Mucosa of rectum (tissue), 2 donors: Measurements from ENCODE around the gene FBXL16.

Experiments
- H3K27ac ChIP-seq, 2 donors: one replicate each; pipeline ENCODE4 v1.7.0; 2013; ENCODE audit warnings: inconsistent platforms in 2 of 2, low read depth in 2 of 2, low read length in 2 of 2
- H3K27me3 ChIP-seq, 2 donors: one replicate each; pipeline ENCODE4 v1.7.0; 2013; ENCODE audit warnings: low read length in 2 of 2; ENCODE audit not compliant: control insufficient read depth in 2 of 2, insufficient read depth in 2 of 2
- H3K36me3 ChIP-seq, 2 donors: one replicate each; pipeline ENCODE4 v1.7.0; 2013; ENCODE audit warnings: low read length in 2 of 2; ENCODE audit not compliant: control insufficient read depth in 2 of 2, insufficient read depth in 2 of 2
- H3K4me1 ChIP-seq, 2 donors: one replicate each; pipeline ENCODE4 v1.7.0; 2013; ENCODE audit warnings: low read length in 2 of 2, mild to moderate bottlenecking in 1 of 2; ENCODE audit not compliant: control insufficient read depth in 2 of 2, insufficient read depth in 2 of 2
- H3K4me3 ChIP-seq, 2 donors: one replicate each; pipeline ENCODE4 v1.7.0; 2013; ENCODE audit warnings: low read length in 2 of 2
- H3K9ac ChIP-seq, 2 donors: one replicate each; pipeline ENCODE4 v1.7.0; 2013; ENCODE audit warnings: low read length in 2 of 2, low read depth in 1 of 2, mild to moderate bottlenecking in 1 of 2
- H3K9me3 ChIP-seq, 2 donors: one replicate each; pipeline ENCODE4 v1.7.0; 2013; ENCODE audit warnings: low read length in 2 of 2; ENCODE audit not compliant: control insufficient read depth in 2 of 2
- donor health status: healthy.
- donor health status: Normal muscosa, but diverticular disease.

The FBXL16 gene

GRCh38 chr16:728131-728889 lies 22.7 kb upstream of the FBXL16 start:
- H3K9me3 ChIP-seq, result no peaks in the 10 kb centered on the region
- peaks cover 9 to 22% of the 10 kb centered on the region in 2 donors for H3K27me3 ChIP-seq
- H3K4me1 ChIP-seq, result peaks cover 10 to 20% of the 10 kb centered on the region in 2 donors
- H3K27ac ChIP-seq, result no peak overlapping the region
- H3K4me3 ChIP-seq, result peak overlapping the region; percentile 31 to 35
- peak overlapping the region in 1 of 2 donors; percentile 10 for H3K9ac ChIP-seq
- H3K36me3 ChIP-seq, result peaks cover 12 to 13% of the 10 kb centered on the region in 2 donors

- Histone ChIP-seq H3K27me3 (peaks cover 9 to 22% of the 10 kb centered on the region in 2 donors), H3K36me3 (peaks cover 6 to 8% of the 10 kb centered on the region in 2 donors), H3K9ac (peak overlapping the region in 1 of 2 donors; percentile 32), H3K27ac (no peak overlapping the region), H3K4me3 (peak overlapping the region; percentile 52 to 66), H3K4me1 (peaks cover 10 to 20% of the 10 kb centered on the region in 2 donors), H3K9me3 (no peaks in the 10 kb centered on the region)
Observed at GRCh38 chr16:727291-727977, 21.8 kb upstream of the FBXL16 start.

GRCh38 chr16:726438-727290 lies 21.1 kb upstream of the FBXL16 start, which contains the start of the genes CCDC78 and HAGHL:
TSS of gene CCDC78 (minus strand) at chr16:726443. CDS start at chr16:726367, 76 bp downstream.
TSS of gene HAGHL (plus strand) at chr16:727106. CDS start at chr16:727510, 404 bp downstream.
- H3K4me1 ChIP-seq, result peaks cover 13 to 22% of the 10 kb centered on the region in 2 donors
- no peaks in the 10 kb centered on the region for H3K9me3 ChIP-seq
- H3K9ac ChIP-seq, result peak within 1 kb of the TSS in 1 of 2 donors; percentile 32
- no peak within 1 kb of the TSS for H3K27ac ChIP-seq
- peaks cover 9 to 22% of the 10 kb centered on the region in 2 donors for H3K27me3 ChIP-seq
- H3K4me3 ChIP-seq, result peak within 1 kb of the TSS; percentile 52 to 66
- H3K36me3 ChIP-seq, result peaks cover 2 to 6% of the 10 kb centered on the region in 2 donors

DNA sequence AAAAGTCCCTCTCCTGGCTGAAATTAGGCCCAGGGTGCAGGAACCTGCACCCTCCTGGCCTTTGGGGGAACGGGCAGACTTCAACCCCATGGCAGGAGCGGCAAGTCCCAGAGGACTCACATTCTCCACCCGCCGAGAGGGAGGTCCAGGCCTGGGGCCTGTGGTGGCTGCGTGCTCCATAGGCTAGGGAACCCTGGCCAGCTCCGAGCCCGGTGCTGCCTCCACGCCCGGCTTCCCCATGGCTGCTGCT lies 20.5 kb upstream of the FBXL16 start:
- no peak overlapping the region for H3K4me3 ChIP-seq
- no peak overlapping the region for H3K27ac ChIP-seq
- peaks cover 16 to 26% of the 10 kb centered on the region in 2 donors for H3K4me1 ChIP-seq
- no peaks in the 10 kb centered on the region for H3K9me3 ChIP-seq
- H3K27me3 ChIP-seq, result peaks cover 9 to 22% of the 10 kb centered on the region in 2 donors
- no peak overlapping the region for H3K9ac ChIP-seq
- peaks cover 0 to 6% of the 10 kb centered on the region in 2 donors for H3K36me3 ChIP-seq

GRCh38 chr16:725463-726187 lies 20.0 kb upstream of the FBXL16 start:
- Histone ChIP-seq H3K4me3 (no peak overlapping the region), H3K27ac (no peak overlapping the region)

DNA sequence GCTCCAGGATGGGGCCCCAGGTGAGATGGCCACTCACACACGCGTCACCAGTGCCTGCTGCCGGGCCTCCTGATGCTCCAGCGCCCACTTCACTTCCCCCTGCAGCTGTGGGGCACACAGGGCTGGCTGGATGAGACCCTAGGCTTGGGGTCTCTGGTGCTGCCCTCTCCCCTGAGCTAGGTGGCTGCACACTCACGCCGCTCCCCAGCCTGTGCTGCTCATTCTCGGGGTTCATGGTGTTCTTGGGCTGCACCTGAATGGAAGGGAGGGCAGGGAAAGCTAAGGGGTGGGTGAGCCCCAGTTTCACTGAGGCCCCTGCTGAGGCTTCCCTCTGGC lies 19.4 kb upstream of the FBXL16 start:
- H3K4me3 ChIP-seq, result no peak overlapping the region
- H3K27me3 ChIP-seq, result peaks cover 9 to 22% of the 10 kb centered on the region in 2 donors
- H3K36me3 ChIP-seq, result no peaks in the 10 kb centered on the region
- no peak overlapping the region for H3K27ac ChIP-seq
- no peaks in the 10 kb centered on the region for H3K9me3 ChIP-seq
- peaks cover 24 to 35% of the 10 kb centered on the region in 2 donors for H3K4me1 ChIP-seq
- no peak overlapping the region for H3K9ac ChIP-seq

More at GRCh38 chr16:725463-726187, 20.0 kb upstream of the FBXL16 start:
- H3K4me1 ChIP-seq, result peaks cover 18 to 28% of the 10 kb centered on the region in 2 donors
- peaks cover 0 to 4% of the 10 kb centered on the region in 2 donors for H3K36me3 ChIP-seq
- no peak overlapping the region for H3K9ac ChIP-seq
- H3K9me3 ChIP-seq, result no peaks in the 10 kb centered on the region
- H3K27me3 ChIP-seq, result peaks cover 9 to 22% of the 10 kb centered on the region in 2 donors

- Histone ChIP-seq H3K27me3 (peaks cover 9 to 22% of the 10 kb centered on the region in 2 donors), H3K36me3 (no peaks in the 10 kb centered on the region), H3K4me1 (peaks cover 30 to 39% of the 10 kb centered on the region in 2 donors), H3K9ac (no peak overlapping the region), H3K27ac (no peak overlapping the region), H3K9me3 (no peaks in the 10 kb centered on the region), H3K4me3 (no peak overlapping the region)
Observed at GRCh38 chr16:724188-725040, 18.8 kb upstream of the FBXL16 start.

DNA sequence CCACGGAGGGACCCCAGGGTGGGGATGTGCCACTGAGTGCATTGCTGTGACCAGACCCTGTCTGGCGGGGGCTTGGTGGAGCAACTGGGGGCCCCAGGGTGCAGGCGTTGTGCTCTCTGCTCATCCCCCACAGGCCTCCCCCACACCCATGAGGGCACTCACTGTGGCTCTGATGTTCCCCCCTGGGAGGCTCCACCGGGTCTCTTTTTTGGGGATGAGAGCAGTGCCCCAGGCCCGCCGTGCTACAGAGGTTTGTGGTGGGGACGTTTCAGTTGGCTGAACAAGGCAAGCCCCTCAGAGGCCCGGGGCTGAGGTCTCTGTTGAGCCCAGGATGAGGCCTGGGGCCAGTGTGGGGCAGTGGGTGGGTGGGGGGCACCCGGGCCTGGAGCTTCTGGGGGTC lies 18.1 kb upstream of the FBXL16 start:
- peaks cover 9 to 22% of the 10 kb centered on the region in 2 donors for H3K27me3 ChIP-seq
- no peaks in the 10 kb centered on the region for H3K9me3 ChIP-seq
- H3K27ac ChIP-seq, result no peak overlapping the region
- no peaks in the 10 kb centered on the region for H3K36me3 ChIP-seq
- no peak overlapping the region for H3K4me3 ChIP-seq
- no peak overlapping the region for H3K9ac ChIP-seq
- peaks cover 37 to 46% of the 10 kb centered on the region in 2 donors for H3K4me1 ChIP-seq
